Measurements from ENCODE around the gene RPS4Y2.

The RPS4Y2 gene

DNA sequence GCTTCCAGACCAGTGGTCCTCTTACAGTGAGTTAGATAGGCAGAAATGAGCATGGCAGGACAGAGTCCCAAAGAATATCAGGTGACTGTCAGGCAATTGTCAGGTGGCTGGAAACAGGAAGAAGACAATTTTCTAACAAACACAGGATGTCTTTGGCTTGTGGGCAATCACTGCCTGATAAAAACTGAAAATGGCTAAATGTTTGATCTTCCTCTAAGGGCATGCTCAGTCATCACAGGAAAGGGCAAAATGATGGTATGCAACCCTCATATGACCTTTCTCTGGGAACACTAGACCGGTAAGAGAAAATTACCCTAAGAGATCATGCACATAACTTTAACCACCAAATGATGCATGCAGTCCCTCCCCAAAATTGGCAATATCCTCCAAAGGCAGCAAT, 57.6 kb downstream of the RPS4Y2 start:
- H3K9ac ChIP-seq (ENCODE audit: low read length) = no peak overlapping the region
- no peak overlapping the region for H3K18ac ChIP-seq (ENCODE audit: low read length)
- no peak overlapping the region for H3K27ac ChIP-seq (ENCODE audit: low read depth, low read length)

GRCh38 chrY:20814794-20815193, 58.9 kb downstream of the RPS4Y2 start:
- Histone ChIP-seq H2AK5ac (ENCODE audit: low read length) (no peak overlapping the region), H3K4me3 (ENCODE audit: low read depth, low read length) (no peak overlapping the region), H3K27me3 (ENCODE audit: insufficient read depth, low read length) (no peaks in the 10 kb centered on the region), H3K79me2 (ENCODE audit: control insufficient read depth, insufficient read depth, low read length, poor library complexity) (no peaks in the 10 kb centered on the region), H3K4me1 (ENCODE audit: control insufficient read depth in 1 of 2, insufficient read depth in 2 of 2, low read length in 2 of 2) (no peaks in the 10 kb centered on the region), H2BK120ac (ENCODE audit: insufficient read depth, low read length, poor library complexity) (no peak overlapping the region), H3K23ac (ENCODE audit: low read length) (no peak overlapping the region), H3K27ac (ENCODE audit: low read depth, low read length) (no peak overlapping the region), H4K12ac (ENCODE audit: low read depth, low read length) (no peak overlapping the region), H2BK12ac (ENCODE audit: low read length) (no peak overlapping the region), H4K8ac (ENCODE audit: low read depth, low read length) (no peak overlapping the region), H2BK5ac (ENCODE audit: low read depth, low read length, poor library complexity) (no peak overlapping the region), H4K91ac (ENCODE audit: low read depth, low read length) (no peak overlapping the region), H3K14ac (ENCODE audit: low read length) (no peak overlapping the region), H3K9ac (ENCODE audit: low read length) (no peak overlapping the region), H3K36me3 (ENCODE audit: control insufficient read depth in 1 of 2, insufficient read depth in 2 of 2, low read length in 2 of 2) (no peaks in the 10 kb centered on the region), H3K9me3 (ENCODE audit: insufficient read depth, low read depth, low read length) (peaks cover 23% of the 10 kb centered on the region), H3K79me1 (ENCODE audit: low read length) (no peaks in the 10 kb centered on the region), H3K4ac (ENCODE audit: low read depth, low read length) (no peak overlapping the region), H2AFZ (ENCODE audit: insufficient read depth, low read length, poor library complexity) (no peak overlapping the region), H3K4me2 (ENCODE audit: low read length) (no peak overlapping the region), H3K18ac (ENCODE audit: low read length) (no peak overlapping the region)
- no peak for DNase-seq
- no CpG with 5 or more reads among the region's 1 CpG for WGBS (ENCODE audit: extremely low coverage, insufficient coverage, insufficient read length)

More for the DNA sequence above, 57.6 kb downstream of the RPS4Y2 start:
- no peak overlapping the region for H3K4me3 ChIP-seq (ENCODE audit: low read depth, low read length)
- no peak overlapping the region for H2BK120ac ChIP-seq (ENCODE audit: insufficient read depth, low read length, poor library complexity)
- H2BK12ac ChIP-seq (ENCODE audit: low read length) = no peak overlapping the region
- no peak overlapping the region for H4K8ac ChIP-seq (ENCODE audit: low read depth, low read length)
- no peaks in the 10 kb centered on the region for H3K79me1 ChIP-seq (ENCODE audit: low read length)
- no peak for DNase-seq
- H3K14ac ChIP-seq (ENCODE audit: low read length) = no peak overlapping the region
- no peaks in the 10 kb centered on the region for H3K79me2 ChIP-seq (ENCODE audit: control insufficient read depth, insufficient read depth, low read length, poor library complexity)
- no peak overlapping the region for H2BK5ac ChIP-seq (ENCODE audit: low read depth, low read length, poor library complexity)
- no peaks in the 10 kb centered on the region for H3K36me3 ChIP-seq (ENCODE audit: control insufficient read depth in 1 of 2, insufficient read depth in 2 of 2, low read length in 2 of 2)
- H3K9me3 ChIP-seq (ENCODE audit: insufficient read depth, low read depth, low read length) = peaks cover 21% of the 10 kb centered on the region
- H3K23ac ChIP-seq (ENCODE audit: low read length) = no peak overlapping the region
- WGBS (ENCODE audit: extremely low coverage, insufficient coverage, insufficient read length) = no CpG with 5 or more reads among the region's 1 CpG
- H3K4ac ChIP-seq (ENCODE audit: low read depth, low read length) = no peak overlapping the region
- no peak overlapping the region for H2AK5ac ChIP-seq (ENCODE audit: low read length)
- no peak overlapping the region for H2AFZ ChIP-seq (ENCODE audit: insufficient read depth, low read length, poor library complexity)
- no peak overlapping the region for H4K12ac ChIP-seq (ENCODE audit: low read depth, low read length)
- no peaks in the 10 kb centered on the region for H3K27me3 ChIP-seq (ENCODE audit: insufficient read depth, low read length)
- no peak overlapping the region for H3K4me2 ChIP-seq (ENCODE audit: low read length)
- no peak overlapping the region for H4K91ac ChIP-seq (ENCODE audit: low read depth, low read length)
- no peaks in the 10 kb centered on the region for H3K4me1 ChIP-seq (ENCODE audit: control insufficient read depth in 1 of 2, insufficient read depth in 2 of 2, low read length in 2 of 2)

- no peaks in the 10 kb centered on the region for H3K36me3 ChIP-seq (ENCODE audit: control insufficient read depth in 1 of 2, insufficient read depth in 2 of 2, low read length in 2 of 2)
- no peak overlapping the region for H3K4me3 ChIP-seq (ENCODE audit: low read depth, low read length)
- WGBS (ENCODE audit: extremely low coverage, insufficient coverage, insufficient read length) = no CpG with 5 or more reads among the region's 2 CpGs
- no peak overlapping the region for H3K23ac ChIP-seq (ENCODE audit: low read length)
- H3K9me3 ChIP-seq (ENCODE audit: insufficient read depth, low read depth, low read length) = peaks cover 23% of the 10 kb centered on the region
- H3K9ac ChIP-seq (ENCODE audit: low read length) = no peak overlapping the region
- H3K27ac ChIP-seq (ENCODE audit: low read depth, low read length) = no peak overlapping the region
- H3K79me2 ChIP-seq (ENCODE audit: control insufficient read depth, insufficient read depth, low read length, poor library complexity) = no peaks in the 10 kb centered on the region
- no peak overlapping the region for H3K4ac ChIP-seq (ENCODE audit: low read depth, low read length)
- no peak overlapping the region for H2AFZ ChIP-seq (ENCODE audit: insufficient read depth, low read length, poor library complexity)
- H2BK12ac ChIP-seq (ENCODE audit: low read length) = no peak overlapping the region
- no peak overlapping the region for H4K8ac ChIP-seq (ENCODE audit: low read depth, low read length)
- H4K12ac ChIP-seq (ENCODE audit: low read depth, low read length) = no peak overlapping the region
- H3K14ac ChIP-seq (ENCODE audit: low read length) = no peak overlapping the region
- H2BK5ac ChIP-seq (ENCODE audit: low read depth, low read length, poor library complexity) = no peak overlapping the region
- no peaks in the 10 kb centered on the region for H3K27me3 ChIP-seq (ENCODE audit: insufficient read depth, low read length)
- no peak overlapping the region for H4K91ac ChIP-seq (ENCODE audit: low read depth, low read length)
- DNase-seq = no peak
- no peak overlapping the region for H2BK120ac ChIP-seq (ENCODE audit: insufficient read depth, low read length, poor library complexity)
- no peak overlapping the region for H3K4me2 ChIP-seq (ENCODE audit: low read length)
- no peak overlapping the region for H2AK5ac ChIP-seq (ENCODE audit: low read length)
- no peak overlapping the region for H3K18ac ChIP-seq (ENCODE audit: low read length)
- no peaks in the 10 kb centered on the region for H3K4me1 ChIP-seq (ENCODE audit: control insufficient read depth in 1 of 2, insufficient read depth in 2 of 2, low read length in 2 of 2)
- H3K79me1 ChIP-seq (ENCODE audit: low read length) = no peaks in the 10 kb centered on the region
Measured at GRCh38 chrY:20817067-20817466, 61.2 kb downstream of the RPS4Y2 start.

All from trophoblast cell (in vitro differentiated cells and primary cell).